Fibroblast of lung (primary cell): ENCODE data around the gene CAPNS1.

Experiments used
- EZH2 ChIP-seq: IDR thresholded peaks from 2 replicates; pipeline ENCODE4 v1.5.1; 2012; ENCODE audit warnings: low read length, control low read depth, mild to moderate bottlenecking; ENCODE audit errors: missing control alignments
- TF ChIP-seq, protein P1 (sequence below), 2 donors: IDR thresholded peaks in 1 of 2; conservative IDR thresholded peaks in 1 of 2; 1 replicate in 1 of 2; 2 replicates in 1 of 2; pipeline ENCODE4 v1.5.1; 2011 to 2012; ENCODE audit warnings: low read length in 2 of 2, control low read depth in 1 of 2, inconsistent platforms in 1 of 2, low read depth in 1 of 2, mild to moderate bottlenecking in 1 of 2

GRCh38 chr19:36128392-36128736, 11.5 kb upstream of the CAPNS1 start:
- TF ChIP-seq, protein P1, sequence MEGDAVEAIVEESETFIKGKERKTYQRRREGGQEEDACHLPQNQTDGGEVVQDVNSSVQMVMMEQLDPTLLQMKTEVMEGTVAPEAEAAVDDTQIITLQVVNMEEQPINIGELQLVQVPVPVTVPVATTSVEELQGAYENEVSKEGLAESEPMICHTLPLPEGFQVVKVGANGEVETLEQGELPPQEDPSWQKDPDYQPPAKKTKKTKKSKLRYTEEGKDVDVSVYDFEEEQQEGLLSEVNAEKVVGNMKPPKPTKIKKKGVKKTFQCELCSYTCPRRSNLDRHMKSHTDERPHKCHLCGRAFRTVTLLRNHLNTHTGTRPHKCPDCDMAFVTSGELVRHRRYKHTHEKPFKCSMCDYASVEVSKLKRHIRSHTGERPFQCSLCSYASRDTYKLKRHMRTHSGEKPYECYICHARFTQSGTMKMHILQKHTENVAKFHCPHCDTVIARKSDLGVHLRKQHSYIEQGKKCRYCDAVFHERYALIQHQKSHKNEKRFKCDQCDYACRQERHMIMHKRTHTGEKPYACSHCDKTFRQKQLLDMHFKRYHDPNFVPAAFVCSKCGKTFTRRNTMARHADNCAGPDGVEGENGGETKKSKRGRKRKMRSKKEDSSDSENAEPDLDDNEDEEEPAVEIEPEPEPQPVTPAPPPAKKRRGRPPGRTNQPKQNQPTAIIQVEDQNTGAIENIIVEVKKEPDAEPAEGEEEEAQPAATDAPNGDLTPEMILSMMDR (conservative IDR thresholded peaks at IDR 0.05 in 1 of 2, IDR thresholded peaks at IDR 0.05 in 1 of 2; ENCODE audit: low read depth in 1 of 2, low read length in 2 of 2), result no peak
- no peak for TF ChIP-seq EZH2
